ENCODE data around the gene DUSP10.

The DUSP10 gene

GRCh38 chr1:221711656-221712055, 30.2 kb downstream of the DUSP10 start:
- DNase-seq = no peak

DNA sequence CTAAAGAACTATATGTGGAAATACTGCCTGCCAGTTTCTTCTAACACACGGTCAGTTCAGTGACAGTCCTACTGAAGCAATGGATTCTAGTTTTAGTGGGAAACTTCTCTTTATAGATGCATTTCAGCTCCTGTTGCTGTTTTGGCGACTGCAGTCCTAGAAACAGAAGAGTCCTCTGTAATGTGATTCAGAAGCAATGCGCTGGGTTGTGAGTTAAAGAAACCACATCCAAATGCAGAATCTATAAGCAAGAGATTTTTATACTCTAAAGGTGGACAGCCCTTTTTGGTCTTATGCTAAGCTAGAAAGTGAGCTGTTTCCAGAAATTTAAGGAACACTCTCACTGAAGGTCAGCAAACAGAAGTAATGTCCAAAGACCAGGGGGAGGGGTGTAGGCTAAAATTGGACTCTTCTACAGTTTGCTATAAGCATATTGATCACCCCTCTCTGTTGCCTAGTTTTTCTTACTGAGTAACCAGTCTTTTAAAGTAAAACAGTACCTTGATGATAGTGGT, 30.8 kb downstream of the DUSP10 start:
- DNase-seq = no peak

DNA sequence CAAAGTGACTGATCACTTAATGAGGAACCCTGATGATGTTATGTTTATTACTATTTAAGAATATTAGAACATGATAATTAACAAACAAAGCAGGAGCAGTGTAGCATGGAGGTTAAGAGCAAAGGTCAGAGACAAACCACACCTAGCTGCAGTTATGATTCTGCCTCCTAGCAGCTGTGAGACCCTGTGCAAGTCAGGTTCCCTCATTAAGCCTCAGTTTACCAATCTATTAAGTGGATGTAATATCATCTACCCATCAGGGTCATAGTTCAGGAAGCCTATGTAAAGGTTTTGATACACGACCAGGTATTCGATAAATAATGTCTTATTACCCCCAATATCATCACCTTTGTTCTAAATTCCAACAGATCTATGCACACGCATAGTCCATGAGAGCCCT, 32.0 kb downstream of the DUSP10 start:
- no peak for DNase-seq

GRCh38 chr1:221708987-221709386, 32.9 kb downstream of the DUSP10 start:
- DNase-seq = peak; percentile 30

DNA sequence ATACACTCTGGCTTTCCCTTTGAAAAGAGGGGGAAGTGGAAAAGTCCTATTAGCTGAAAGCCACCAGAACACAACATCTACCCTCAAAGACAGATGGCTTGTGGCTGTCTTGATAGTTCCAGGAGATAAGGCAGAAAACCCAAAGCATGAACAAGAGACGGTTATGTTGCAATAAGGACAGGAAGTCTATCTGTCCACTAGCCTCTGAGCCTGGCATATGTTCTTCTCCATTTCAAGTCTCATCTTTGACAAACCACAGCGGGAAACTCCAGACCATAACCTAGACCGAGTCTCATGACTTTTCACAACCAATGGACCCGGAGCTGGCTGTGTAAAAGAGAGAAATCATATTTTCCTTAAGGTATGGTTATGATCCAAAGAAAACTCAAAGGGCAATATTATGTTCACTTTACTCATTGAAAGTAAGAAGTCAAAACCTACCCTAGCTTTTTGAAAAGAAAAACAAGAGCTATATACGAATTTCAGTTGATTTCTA, 33.8 kb downstream of the DUSP10 start:
- peak; percentile 5 for DNase-seq

DNA sequence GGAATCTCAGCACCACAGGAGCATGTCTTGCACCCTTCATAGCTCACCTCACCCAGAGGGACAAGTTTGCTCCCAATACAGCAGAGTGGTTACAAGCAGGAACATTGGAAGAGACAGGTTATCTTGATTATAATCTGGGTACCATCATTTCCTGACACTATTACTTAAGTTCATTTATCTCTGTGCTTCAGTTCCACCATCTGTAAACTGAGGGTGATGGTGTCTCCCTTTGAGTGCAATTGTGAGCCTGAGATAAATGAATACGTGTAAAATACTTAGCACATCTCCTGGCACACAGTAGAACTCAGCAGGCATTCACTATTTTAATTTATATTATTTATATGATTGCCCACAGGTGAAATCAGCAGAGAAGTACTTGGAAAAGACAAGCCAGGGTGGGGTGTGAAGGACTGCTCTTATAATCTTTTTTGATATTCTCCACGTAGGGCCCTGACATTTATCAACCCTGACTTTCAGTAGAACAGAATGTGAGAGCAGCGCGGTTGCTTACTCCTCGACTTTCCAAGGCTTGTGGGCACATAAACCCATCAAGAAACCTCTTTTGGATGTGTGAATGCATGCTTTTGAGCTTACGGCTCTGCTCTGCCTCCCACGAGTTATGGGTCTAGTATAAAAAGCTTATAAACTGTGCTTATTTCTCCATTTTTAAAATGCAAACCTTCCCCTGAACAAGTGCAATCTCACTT, 34.9 kb downstream of the DUSP10 start:
- DNase-seq = no peak

- DNase-seq = no peak
Observed at GRCh38 chr1:221706191-221706590, 35.7 kb downstream of the DUSP10 start.

- no peak for DNase-seq
Observed at GRCh38 chr1:221704306-221704705, 37.6 kb downstream of the DUSP10 start.

DNA sequence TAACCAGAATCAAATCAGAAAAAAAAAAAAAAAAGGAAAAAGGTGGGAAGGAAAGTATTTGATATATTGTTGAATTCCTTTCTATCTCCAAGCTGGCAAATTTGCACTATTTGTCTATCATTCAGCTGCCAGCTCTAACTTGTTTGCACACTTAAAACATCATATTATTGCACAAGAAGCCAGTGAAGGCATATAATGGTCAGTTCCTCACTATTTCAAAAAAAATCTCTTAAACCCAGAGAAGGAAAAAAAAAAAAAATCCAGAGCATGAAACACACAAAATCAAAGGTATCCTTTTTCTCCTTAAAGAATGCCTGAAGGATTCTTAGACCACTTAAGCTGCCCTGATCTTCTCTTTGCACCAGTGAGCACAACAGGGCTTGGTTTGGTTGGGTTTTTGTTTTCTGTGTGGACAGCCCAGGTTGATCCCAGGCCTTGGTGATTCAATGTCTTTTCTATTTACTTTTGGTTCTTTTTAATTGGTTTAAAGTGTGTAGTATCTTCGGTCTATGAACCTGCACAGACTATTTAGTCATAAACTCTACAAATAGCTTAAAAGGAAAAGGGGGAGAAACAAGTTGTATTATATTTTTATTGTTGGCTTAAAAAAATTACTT, 40.2 kb downstream of the DUSP10 start:
- DNase-seq = no peak

DNA sequence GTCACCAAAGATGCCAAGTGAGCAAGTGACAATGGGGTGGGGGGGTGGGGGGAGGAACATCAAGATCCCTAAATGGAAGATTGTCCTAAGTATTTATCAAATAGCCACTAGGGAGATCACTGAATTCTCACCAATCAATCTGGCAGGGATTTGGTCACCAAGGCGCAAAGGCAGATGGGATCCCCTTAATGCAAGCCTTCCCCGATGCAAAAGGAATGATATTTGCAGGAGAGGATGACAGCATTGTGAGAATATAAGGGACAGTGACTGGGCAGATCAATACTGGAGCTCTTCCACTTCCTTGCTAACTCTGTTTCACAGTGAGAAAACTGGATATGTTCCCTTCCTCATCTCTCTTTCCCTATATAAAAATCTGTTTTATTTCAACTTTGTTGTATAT, 40.9 kb downstream of the DUSP10 start:
- DNase-seq = no peak

GRCh38 chr1:221700536-221700935, 41.4 kb downstream of the DUSP10 start:
- DNase-seq = no peak

- DNase-seq = no peak
Observed at GRCh38 chr1:221699978-221700519, 41.8 kb downstream of the DUSP10 start.

DNA sequence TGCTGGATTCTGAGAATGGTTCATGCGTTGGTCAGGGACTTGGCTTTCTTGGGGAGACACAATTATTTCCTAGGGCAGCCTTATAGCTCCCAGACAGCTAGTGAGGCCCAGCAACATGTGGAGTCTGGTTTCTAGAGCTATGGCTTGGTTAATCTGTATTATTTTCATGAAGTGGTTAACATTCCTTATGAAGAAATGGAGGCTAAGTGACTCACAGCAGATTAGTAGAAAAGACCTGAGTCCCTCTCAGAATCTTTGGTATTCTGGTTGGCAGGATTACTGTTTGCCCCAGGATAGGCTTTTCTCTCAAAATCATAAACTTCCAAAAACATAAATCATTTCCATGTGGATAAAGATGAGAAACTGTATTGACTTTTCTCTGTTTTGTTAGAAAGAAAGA, 42.3 kb downstream of the DUSP10 start:
- DNase-seq = no peak

DNA sequence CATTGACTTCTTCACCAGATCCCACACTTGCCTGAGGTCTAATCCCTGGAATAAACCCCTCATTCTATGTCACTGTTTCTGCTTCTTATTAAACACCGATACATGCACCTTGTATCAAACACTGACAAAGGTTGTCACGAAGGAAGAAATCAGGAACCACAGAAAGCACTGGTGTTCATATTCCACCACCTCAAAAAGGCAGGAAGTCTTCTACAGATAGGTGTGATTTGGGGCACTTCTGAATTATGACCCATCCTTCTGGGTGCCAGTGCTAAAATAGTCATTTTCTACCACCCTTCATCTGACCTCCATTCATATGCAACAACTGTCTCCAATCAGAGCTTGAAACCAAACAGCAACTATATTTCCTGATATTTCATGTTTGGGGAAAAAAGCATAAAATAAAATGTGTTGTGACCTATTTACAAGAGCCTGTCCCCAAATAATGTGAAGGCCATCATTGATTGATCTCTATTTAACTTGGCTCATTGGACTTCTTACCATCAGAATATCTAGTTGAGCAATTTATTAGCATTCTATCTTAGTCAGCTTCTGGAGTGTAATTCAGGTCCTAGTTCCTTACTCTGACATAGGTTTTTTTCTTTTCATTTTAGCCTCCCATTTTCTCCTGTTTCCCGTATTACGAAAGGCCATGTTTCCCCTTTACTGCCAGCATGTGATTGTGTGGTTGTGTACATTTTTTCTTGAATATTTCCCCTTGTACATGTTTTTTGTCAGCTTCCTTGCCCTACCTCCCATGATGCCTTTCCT, 43.1 kb downstream of the DUSP10 start:
- DNase-seq = no peak

GRCh38 chr1:221697923-221698425, 43.9 kb downstream of the DUSP10 start:
- DNase-seq = no peak

GRCh38 chr1:221696718-221697461, 45.0 kb downstream of the DUSP10 start:
- DNase-seq = no peak

DNA sequence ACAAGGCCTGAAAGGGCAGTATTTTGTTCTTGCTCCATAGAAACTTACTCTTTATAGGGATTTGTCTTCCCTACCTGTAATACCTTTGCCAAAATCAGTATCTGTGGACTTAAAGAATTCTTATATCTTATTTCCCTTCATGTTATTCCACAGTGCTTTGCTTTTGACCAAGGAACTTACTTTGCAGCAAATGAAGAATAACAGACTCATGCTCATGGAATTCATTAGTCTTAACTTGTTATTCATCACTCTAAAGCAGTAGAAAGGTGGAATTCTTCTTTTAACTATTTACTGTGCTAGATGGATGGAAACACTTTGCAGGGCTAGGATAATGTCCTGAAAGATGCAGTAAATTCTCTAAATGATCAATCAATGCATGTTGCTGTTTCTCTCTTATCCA, 45.9 kb downstream of the DUSP10 start:
- DNase-seq = no peak

- no peak for DNase-seq
Observed at GRCh38 chr1:221695301-221695700, 46.6 kb downstream of the DUSP10 start.

GRCh38 chr1:221694109-221694508, 47.8 kb downstream of the DUSP10 start:
- DNase-seq = no peak

DNA sequence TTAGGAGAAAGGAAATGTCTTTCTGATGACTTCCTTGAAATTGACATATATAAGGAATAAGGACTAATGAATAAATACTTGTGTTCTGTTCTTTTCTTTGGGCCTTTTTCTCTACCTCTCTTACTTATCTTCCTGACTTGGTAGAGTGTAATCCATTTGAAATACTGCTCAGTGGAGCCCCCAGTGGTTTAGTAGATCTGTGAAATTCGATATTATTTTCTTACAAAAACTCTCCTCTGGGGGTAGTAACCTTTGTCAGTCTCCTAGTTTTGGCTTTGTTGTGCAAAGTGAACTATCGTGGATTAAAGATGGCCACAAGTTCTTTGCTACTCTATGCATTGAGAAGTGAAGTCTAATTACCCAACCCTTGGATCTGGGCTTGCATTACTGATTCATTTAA, 48.8 kb downstream of the DUSP10 start:
- DNase-seq = no peak

GRCh38 chr1:221692643-221693042, 49.2 kb downstream of the DUSP10 start:
- DNase-seq = no peak

DNA sequence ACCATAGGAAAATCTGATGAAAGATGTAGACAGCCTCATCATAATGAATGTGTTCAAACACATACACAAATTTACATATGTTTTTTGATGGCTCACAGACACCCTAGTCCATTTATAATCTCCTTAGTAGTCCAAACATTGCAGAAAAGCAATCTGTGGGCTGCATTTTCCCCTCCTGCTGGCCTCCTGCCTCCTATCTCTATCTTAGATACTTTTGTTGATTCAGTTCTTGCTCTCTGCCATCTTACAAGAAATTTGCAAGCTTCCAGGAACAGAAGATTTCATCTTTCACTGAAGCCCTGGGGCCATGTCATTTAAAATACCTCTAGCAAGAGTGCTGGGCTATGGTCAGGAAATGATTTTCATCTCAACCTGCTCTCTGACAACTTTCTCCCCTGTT, 50.6 kb downstream of the DUSP10 start:
- no peak for DNase-seq
